Mesothelial cell of epicardium (in vitro differentiated cells): ENCODE measurements around the gene MFAP4. TPM values are rescaled to one million over a fixed set of nuclear protein-coding genes. Genes with fewer than 3 reads are reported as not detected.

Experiments used
- DNase-seq, 2 experiments: peaks; one replicate each; pipeline ENCODE4 v3.0.0; 2021; ENCODE audit warnings: low spot score in 2 of 2; ENCODE audit not compliant: unreplicated experiment in 2 of 2
- H3K27ac Mint-ChIP-seq: 2 replicates; pipeline ENCODE4 v1.8.0; 2021; ENCODE audit warnings: mixed read lengths
- H3K27me3 Mint-ChIP-seq: 2 replicates; pipeline ENCODE4 v1.8.0; 2021; ENCODE audit warnings: low read depth, mixed read lengths
- H3K36me3 Mint-ChIP-seq: 2 replicates; pipeline ENCODE4 v1.8.0; 2021; ENCODE audit warnings: mixed read lengths
- H3K4me1 Mint-ChIP-seq: 2 replicates; pipeline ENCODE4 v1.8.0; 2021; ENCODE audit warnings: mixed read lengths
- H3K4me3 Mint-ChIP-seq: 2 replicates; pipeline ENCODE4 v1.8.0; 2021; ENCODE audit warnings: mild to moderate bottlenecking, moderate library complexity, mixed read lengths
- H3K9me3 Mint-ChIP-seq: 2 replicates; pipeline ENCODE4 v1.8.0; 2021; ENCODE audit warnings: mixed read lengths
- total RNA-seq: library from RNA; stranded (reverse); gene quantifications from 3 replicates; pipeline ENCODE4 v1.2.1, GENCODE V29; 2021
- TF ChIP-seq, protein P1 (sequence below): fragments of 200-600 bp; sonication (generic); IDR thresholded peaks from one replicate; pipeline ENCODE4 v1.5.0; 2021; ENCODE audit warnings: antibody characterized with exemption; ENCODE audit not compliant: unreplicated experiment

MFAP4 gene
- total RNA-seq, 1 donor from 2014 or later, result 213 TPM

GRCh38 chr17:19361944-19362276 lies 25.1 kb downstream of the MFAP4 start:
- Mint-ChIP-seq H3K27me3 (no peaks in the 10 kb centered on the region), H3K4me3 (peak overlapping the region; percentile 85), H3K36me3 (peaks cover 4% of the 10 kb centered on the region), H3K27ac (peak overlapping the region; percentile 23), H3K4me1 (peaks cover 38% of the 10 kb centered on the region), H3K9me3 (no peaks in the 10 kb centered on the region)
- TF ChIP-seq, protein P1, sequence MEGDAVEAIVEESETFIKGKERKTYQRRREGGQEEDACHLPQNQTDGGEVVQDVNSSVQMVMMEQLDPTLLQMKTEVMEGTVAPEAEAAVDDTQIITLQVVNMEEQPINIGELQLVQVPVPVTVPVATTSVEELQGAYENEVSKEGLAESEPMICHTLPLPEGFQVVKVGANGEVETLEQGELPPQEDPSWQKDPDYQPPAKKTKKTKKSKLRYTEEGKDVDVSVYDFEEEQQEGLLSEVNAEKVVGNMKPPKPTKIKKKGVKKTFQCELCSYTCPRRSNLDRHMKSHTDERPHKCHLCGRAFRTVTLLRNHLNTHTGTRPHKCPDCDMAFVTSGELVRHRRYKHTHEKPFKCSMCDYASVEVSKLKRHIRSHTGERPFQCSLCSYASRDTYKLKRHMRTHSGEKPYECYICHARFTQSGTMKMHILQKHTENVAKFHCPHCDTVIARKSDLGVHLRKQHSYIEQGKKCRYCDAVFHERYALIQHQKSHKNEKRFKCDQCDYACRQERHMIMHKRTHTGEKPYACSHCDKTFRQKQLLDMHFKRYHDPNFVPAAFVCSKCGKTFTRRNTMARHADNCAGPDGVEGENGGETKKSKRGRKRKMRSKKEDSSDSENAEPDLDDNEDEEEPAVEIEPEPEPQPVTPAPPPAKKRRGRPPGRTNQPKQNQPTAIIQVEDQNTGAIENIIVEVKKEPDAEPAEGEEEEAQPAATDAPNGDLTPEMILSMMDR, result no peak
- no peak for DNase-seq

GRCh38 chr17:19361326-19361725 lies 25.7 kb downstream of the MFAP4 start:
- Mint-ChIP-seq H3K4me1 (peaks cover 38% of the 10 kb centered on the region), H3K36me3 (peaks cover 4% of the 10 kb centered on the region), H3K4me3 (peak overlapping the region; percentile 85), H3K9me3 (no peaks in the 10 kb centered on the region), H3K27ac (no peak overlapping the region), H3K27me3 (no peaks in the 10 kb centered on the region)
- TF ChIP-seq, protein P1, result no peak
- DNase-seq, result no peak

DNA sequence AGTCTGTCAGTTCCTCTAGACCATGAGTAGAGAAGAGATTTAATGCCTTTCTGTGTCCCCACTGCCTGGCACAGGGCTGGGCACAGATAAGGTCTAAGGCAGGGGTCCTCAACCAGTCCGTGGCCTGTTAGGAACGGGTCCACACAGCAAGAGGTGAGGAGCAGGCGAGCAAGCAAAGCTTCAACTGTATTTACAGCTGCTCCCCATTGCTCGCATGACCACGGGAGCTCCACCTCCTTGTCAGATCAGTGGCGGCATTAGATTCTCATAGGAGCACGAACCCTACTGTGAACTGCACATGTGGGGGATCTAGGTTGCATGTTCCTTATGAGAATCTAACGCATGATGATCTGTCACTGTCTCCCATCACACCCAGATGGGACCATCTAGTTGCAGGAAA lies 26.2 kb downstream of the MFAP4 start:
- DNase-seq, result no peak
- H3K36me3 Mint-ChIP-seq, result peaks cover 4% of the 10 kb centered on the region
- H3K27ac Mint-ChIP-seq, result no peak overlapping the region
- H3K4me1 Mint-ChIP-seq, result peaks cover 35% of the 10 kb centered on the region
- no peaks in the 10 kb centered on the region for H3K27me3 Mint-ChIP-seq
- H3K4me3 Mint-ChIP-seq, result no peak overlapping the region
- H3K9me3 Mint-ChIP-seq, result no peaks in the 10 kb centered on the region
- TF ChIP-seq, protein P1, result no peak

GRCh38 chr17:19359856-19360255 lies 27.1 kb downstream of the MFAP4 start:
- Mint-ChIP-seq H3K36me3 (peaks cover 6% of the 10 kb centered on the region), H3K27ac (no peak overlapping the region)

DNA sequence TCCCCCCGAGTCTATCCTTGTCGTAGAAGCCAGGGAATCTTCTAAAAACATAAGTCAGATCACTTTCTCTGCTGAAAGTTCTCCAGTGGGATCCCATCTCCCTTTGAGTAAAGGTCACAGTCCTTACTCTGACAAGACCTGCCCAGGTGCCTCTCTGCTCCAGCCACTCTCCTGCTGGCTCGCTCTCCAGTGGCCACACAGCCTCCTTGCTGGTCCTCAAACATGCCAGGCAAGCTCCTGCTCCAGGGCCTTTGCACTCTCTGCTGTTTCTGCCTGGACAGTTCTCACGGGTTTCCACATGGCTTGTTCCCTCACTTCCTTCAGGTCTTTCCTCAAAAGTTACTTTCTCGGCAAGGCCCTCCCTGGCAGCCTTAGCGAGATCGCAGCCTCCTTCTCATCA lies 27.8 kb downstream of the MFAP4 start:
- H3K27ac Mint-ChIP-seq, result no peak overlapping the region
- TF ChIP-seq, protein P1, result no peak
- H3K4me3 Mint-ChIP-seq, result no peak overlapping the region

More at GRCh38 chr17:19359856-19360255, 27.1 kb downstream of the MFAP4 start:
- TF ChIP-seq, protein P1, result no peak
- no peak for DNase-seq
- peaks cover 32% of the 10 kb centered on the region for H3K4me1 Mint-ChIP-seq
- no peak overlapping the region for H3K4me3 Mint-ChIP-seq
- H3K27me3 Mint-ChIP-seq, result no peaks in the 10 kb centered on the region
- H3K9me3 Mint-ChIP-seq, result no peaks in the 10 kb centered on the region

DNA sequence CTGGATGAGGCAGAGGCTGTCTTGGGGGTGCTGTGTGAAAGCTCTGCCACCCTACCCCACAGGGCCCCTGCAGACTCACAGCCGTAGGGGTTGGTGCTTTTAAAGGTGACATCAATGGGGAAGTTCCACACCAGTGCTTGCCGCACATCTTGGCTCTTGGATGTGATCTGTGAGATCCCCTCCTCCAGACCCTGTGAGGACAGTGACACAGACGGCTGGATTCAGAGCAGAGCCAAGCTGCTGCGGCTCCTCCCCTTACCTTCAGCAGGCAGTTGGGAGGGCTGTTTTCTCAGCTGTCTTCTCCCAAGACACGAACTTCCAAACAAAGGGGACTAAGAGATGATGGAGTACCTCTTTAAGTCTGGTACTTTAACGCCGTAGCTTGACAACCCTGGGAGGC lies 29.2 kb downstream of the MFAP4 start:
- no peaks in the 10 kb centered on the region for H3K9me3 Mint-ChIP-seq
- H3K4me3 Mint-ChIP-seq, result no peak overlapping the region
- H3K27ac Mint-ChIP-seq, result no peak overlapping the region
- H3K36me3 Mint-ChIP-seq, result peaks cover 8% of the 10 kb centered on the region
- H3K4me1 Mint-ChIP-seq, result peaks cover 17% of the 10 kb centered on the region
- DNase-seq, result no peak
- TF ChIP-seq, protein P1, result no peak
- no peaks in the 10 kb centered on the region for H3K27me3 Mint-ChIP-seq

More for the DNA sequence above, 27.8 kb downstream of the MFAP4 start:
- Mint-ChIP-seq H3K9me3 (no peaks in the 10 kb centered on the region), H3K27me3 (no peaks in the 10 kb centered on the region), H3K36me3 (peaks cover 7% of the 10 kb centered on the region), H3K4me1 (peaks cover 27% of the 10 kb centered on the region)
- no peak for DNase-seq
